HG02973 (cell line): ENCODE data around the gene PITPNM2.

Experiments used
- ATAC-seq: cut with Tn5 transposase; IDR thresholded peaks from one replicate; pipeline ENCODE4 v1.9.1; 2021; ENCODE audit warnings: moderate library complexity; ENCODE audit not compliant: unreplicated experiment

Gene PITPNM2

GRCh38 chr12:123145211-123145610 lies 5.7 kb downstream of the PITPNM2 start:
- no peak for ATAC-seq

GRCh38 chr12:123143736-123144461 lies 7.0 kb downstream of the PITPNM2 start:
- no peak for ATAC-seq

GRCh38 chr12:123142921-123143735 lies 7.8 kb downstream of the PITPNM2 start:
- ATAC-seq = no peak

- no peak for ATAC-seq
Observed at GRCh38 chr12:123142518-123142840, 8.4 kb downstream of the PITPNM2 start.

- no peak for ATAC-seq
Observed at GRCh38 chr12:123141615-123142517, 9.0 kb downstream of the PITPNM2 start.

- no peak for ATAC-seq
Observed at GRCh38 chr12:123140676-123141614, 9.9 kb downstream of the PITPNM2 start.

- no peak for ATAC-seq
Observed at GRCh38 chr12:123139926-123140675, 10.8 kb downstream of the PITPNM2 start.

GRCh38 chr12:123135688-123136087 lies 15.2 kb downstream of the PITPNM2 start:
- no peak for ATAC-seq

GRCh38 chr12:123134826-123135225 lies 16.1 kb downstream of the PITPNM2 start:
- no peak for ATAC-seq

GRCh38 chr12:123134271-123134671 lies 16.6 kb downstream of the PITPNM2 start:
- ATAC-seq = no peak

- ATAC-seq = no peak
Observed at GRCh38 chr12:123133701-123134100, 17.2 kb downstream of the PITPNM2 start.

- no peak for ATAC-seq
Observed at GRCh38 chr12:123132951-123133619, 17.8 kb downstream of the PITPNM2 start.

- ATAC-seq = no peak
Observed at GRCh38 chr12:123131879-123132402, 18.9 kb downstream of the PITPNM2 start.

- no peak for ATAC-seq
Observed at GRCh38 chr12:123131291-123131832, 19.5 kb downstream of the PITPNM2 start.

GRCh38 chr12:123129621-123130020 lies 21.3 kb downstream of the PITPNM2 start:
- no peak for ATAC-seq

GRCh38 chr12:123127182-123127495 lies 23.8 kb downstream of the PITPNM2 start:
- no peak for ATAC-seq

- ATAC-seq = no peak
Observed at GRCh38 chr12:123126294-123127181, 24.4 kb downstream of the PITPNM2 start.

- no peak for ATAC-seq
Observed at GRCh38 chr12:123122626-123123025, 28.3 kb downstream of the PITPNM2 start.
